Activated naive CD8-positive, alpha-beta T cell treated with anti-CD3 and anti-CD28 coated beads for 36 hours (primary cell): Measurements from ENCODE around the gene STYK1. TPM values are rescaled to one million over a fixed set of nuclear protein-coding genes. Genes with fewer than 3 reads are reported as not detected.
"Not testable (repeated sequence)": the region's sequence is repeated elsewhere in the genome, so short reads cannot be mapped to it uniquely, and the experiment has no call there.

Experiments
- DNase-seq: peaks from one replicate; pipeline ENCODE4 v3.0.0; 2021
- H3K27ac Mint-ChIP-seq: one replicate; pipeline ENCODE4 v1.8.0; 2022; ENCODE audit warnings: mild to moderate bottlenecking, moderate library complexity, mixed read lengths
- H3K27me3 Mint-ChIP-seq: one replicate; pipeline ENCODE4 v1.8.0; 2022; ENCODE audit warnings: mild to moderate bottlenecking, mixed read lengths
- H3K36me3 Mint-ChIP-seq: one replicate; pipeline ENCODE4 v1.8.0; 2021; ENCODE audit warnings: mild to moderate bottlenecking, mixed read lengths
- H3K4me1 Mint-ChIP-seq: one replicate; pipeline ENCODE4 v1.8.0; 2021; ENCODE audit warnings: mixed read lengths
- H3K4me3 Mint-ChIP-seq: one replicate; pipeline ENCODE4 v1.8.0; 2022; ENCODE audit warnings: mild to moderate bottlenecking, moderate library complexity, mixed read lengths
- H3K9me3 Mint-ChIP-seq: one replicate; pipeline ENCODE4 v1.8.0; 2022; ENCODE audit warnings: mixed read lengths
- total RNA-seq, 2 experiments: library from RNA; stranded (reverse); gene quantifications; one replicate each; pipeline ENCODE4 v1.2.3, GENCODE V29; 2021

The STYK1 gene
- total RNA-seq, 2 experiments from 2014 or later, result 0.46 to 0.56 TPM

DNA sequence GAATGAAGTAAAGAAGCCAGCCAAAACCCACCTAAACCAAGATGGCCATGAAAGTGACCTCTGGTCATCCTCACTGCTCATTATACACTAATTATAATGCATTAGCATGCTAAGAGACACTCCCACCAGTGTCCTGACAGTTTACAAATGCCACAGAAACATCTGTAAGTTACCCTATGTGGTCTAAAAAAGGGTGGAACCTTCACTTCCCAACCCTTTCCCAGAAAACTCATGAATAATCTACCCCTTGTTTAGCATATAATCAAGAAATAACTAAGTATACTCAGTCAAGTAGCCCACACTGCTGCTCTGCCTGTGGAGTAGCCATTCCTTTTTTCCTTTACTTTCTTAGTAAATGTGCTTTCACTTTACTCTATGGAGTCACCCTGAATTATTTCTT, 19.8 kb downstream of the STYK1 start:
- Mint-ChIP-seq H3K9me3 (peaks cover 4% of the 10 kb centered on the region), H3K4me1 (no peaks in the 10 kb centered on the region), H3K4me3 (no peak overlapping the region), H3K27ac (no peak overlapping the region), H3K36me3 (no peaks in the 10 kb centered on the region), H3K27me3 (no peaks in the 10 kb centered on the region)
- DNase-seq, result no peak

- H3K36me3 Mint-ChIP-seq, result no peaks in the 10 kb centered on the region
- no peak overlapping the region for H3K4me3 Mint-ChIP-seq
- H3K9me3 Mint-ChIP-seq, result peaks cover 10% of the 10 kb centered on the region
- no peaks in the 10 kb centered on the region for H3K27me3 Mint-ChIP-seq
- no peak for DNase-seq
- H3K27ac Mint-ChIP-seq, result no peak overlapping the region
- H3K4me1 Mint-ChIP-seq, result no peaks in the 10 kb centered on the region
These were observed 21.7 kb downstream of the STYK1 start for GRCh38 chr12:10652192-10652591.

DNA sequence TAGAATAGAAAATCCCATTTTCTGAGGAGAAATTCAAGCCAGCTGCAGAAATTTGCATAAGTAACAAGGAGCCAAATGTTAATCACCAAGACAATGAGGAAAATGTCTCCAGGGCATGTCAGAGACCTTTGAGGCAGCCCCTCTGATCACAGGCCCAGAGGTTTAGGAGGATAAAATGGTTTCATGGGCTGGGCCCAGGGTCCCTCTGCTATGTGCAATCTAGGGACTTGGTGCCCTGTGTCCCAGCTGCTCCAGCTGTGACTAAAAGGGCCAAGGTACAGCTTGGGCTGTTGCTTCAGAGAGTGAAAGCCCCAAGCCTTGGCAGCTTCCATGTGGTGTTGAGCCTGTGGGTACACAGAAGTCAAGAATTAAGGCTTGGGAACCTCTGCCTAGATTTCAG, 27.3 kb downstream of the STYK1 start:
- Mint-ChIP-seq H3K36me3 (peaks cover 20% of the 10 kb centered on the region), H3K9me3 (peaks cover 27% of the 10 kb centered on the region)
- not testable (repeated sequence) for DNase-seq, H3K4me3 Mint-ChIP-seq, H3K4me1 Mint-ChIP-seq, H3K27ac Mint-ChIP-seq, H3K27me3 Mint-ChIP-seq

DNA sequence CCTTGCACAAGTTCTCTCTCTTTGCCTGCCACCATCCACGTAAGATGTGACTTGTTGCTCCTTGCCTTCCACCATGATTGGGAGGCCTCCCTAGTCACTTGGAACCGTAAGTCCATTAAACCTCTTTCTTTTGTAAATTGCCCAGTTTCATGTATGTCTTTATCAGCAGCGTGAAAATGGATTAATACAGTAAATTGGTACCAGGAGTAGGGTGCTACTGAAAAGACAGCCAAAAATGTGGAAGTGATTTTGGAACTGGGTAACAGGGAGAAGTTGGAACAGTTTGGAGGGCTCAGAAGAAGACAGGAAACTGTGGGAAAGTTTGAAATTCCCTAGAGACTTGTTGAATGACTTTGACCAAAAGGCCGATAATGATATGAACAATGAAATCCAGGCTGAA, 27.9 kb downstream of the STYK1 start:
- Mint-ChIP-seq H3K4me1 (no peaks in the 10 kb centered on the region), H3K4me3 (no peak overlapping the region), H3K9me3 (peaks cover 27% of the 10 kb centered on the region), H3K27me3 (no peaks in the 10 kb centered on the region), H3K36me3 (peaks cover 20% of the 10 kb centered on the region), H3K27ac (no peak overlapping the region)
- DNase-seq, result no peak

DNA sequence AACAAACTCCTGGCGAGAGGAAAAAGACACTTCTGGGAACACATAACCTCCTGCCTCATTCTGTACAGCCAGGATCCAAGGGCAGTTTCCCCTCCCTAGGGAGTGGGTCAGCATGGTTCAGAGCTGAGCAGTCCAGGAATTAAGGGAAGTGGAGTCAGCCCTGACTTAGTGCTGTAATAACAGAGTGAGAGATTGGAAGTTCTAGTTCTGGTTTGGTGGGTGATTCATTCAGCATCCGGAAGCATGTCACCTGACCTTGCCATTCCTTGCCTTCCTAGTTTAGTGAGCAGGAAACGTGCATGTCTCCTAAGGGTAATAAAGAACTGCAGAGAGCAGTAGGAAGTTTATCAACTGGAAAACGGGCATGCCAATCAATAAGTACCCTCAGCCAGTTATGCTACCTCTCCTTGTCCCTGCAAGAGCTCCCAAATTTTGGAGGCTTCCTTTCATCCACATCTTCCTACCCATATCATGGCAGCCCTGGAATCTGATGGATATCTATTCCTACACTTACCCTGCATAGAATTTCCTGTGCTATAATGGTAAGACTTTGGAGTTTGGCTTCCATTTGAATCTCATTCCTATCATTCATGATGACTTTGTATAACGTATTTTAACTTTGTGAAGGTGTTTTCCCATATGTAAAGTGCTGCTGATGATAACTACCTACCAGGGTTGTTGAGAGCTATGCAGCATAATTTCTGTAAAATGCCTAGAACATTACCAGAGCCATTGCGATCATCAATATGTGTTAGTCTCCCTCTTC, 31.9 kb downstream of the STYK1 start:
- H3K9me3 Mint-ChIP-seq, result peaks cover 21% of the 10 kb centered on the region

GRCh38 chr12:10638728-10639127, 35.1 kb downstream of the STYK1 start:
- Mint-ChIP-seq H3K27ac (no peak overlapping the region), H3K4me1 (no peaks in the 10 kb centered on the region), H3K4me3 (no peak overlapping the region), H3K36me3 (no peaks in the 10 kb centered on the region), H3K9me3 (no peaks in the 10 kb centered on the region), H3K27me3 (no peaks in the 10 kb centered on the region)
- no peak for DNase-seq

More for the DNA sequence above, 31.9 kb downstream of the STYK1 start:
- H3K27ac Mint-ChIP-seq, result no peak overlapping the region
- DNase-seq, result no peak
- no peaks in the 10 kb centered on the region for H3K4me1 Mint-ChIP-seq
- no peak overlapping the region for H3K4me3 Mint-ChIP-seq
- no peaks in the 10 kb centered on the region for H3K27me3 Mint-ChIP-seq
- peaks cover 20% of the 10 kb centered on the region for H3K36me3 Mint-ChIP-seq

GRCh38 chr12:10636611-10637010, 37.2 kb downstream of the STYK1 start:
- no peaks in the 10 kb centered on the region for H3K36me3 Mint-ChIP-seq
- no peaks in the 10 kb centered on the region for H3K9me3 Mint-ChIP-seq
- H3K4me1 Mint-ChIP-seq, result no peaks in the 10 kb centered on the region
- H3K27me3 Mint-ChIP-seq, result no peaks in the 10 kb centered on the region
- no peak for DNase-seq
- no peak overlapping the region for H3K4me3 Mint-ChIP-seq
- no peak overlapping the region for H3K27ac Mint-ChIP-seq

- Mint-ChIP-seq H3K27me3 (no peaks in the 10 kb centered on the region), H3K9me3 (no peaks in the 10 kb centered on the region), H3K36me3 (no peaks in the 10 kb centered on the region), H3K4me3 (no peak overlapping the region), H3K27ac (no peak overlapping the region), H3K4me1 (no peaks in the 10 kb centered on the region)
- no peak for DNase-seq
These were observed 37.7 kb downstream of the STYK1 start for GRCh38 chr12:10636124-10636523.

DNA sequence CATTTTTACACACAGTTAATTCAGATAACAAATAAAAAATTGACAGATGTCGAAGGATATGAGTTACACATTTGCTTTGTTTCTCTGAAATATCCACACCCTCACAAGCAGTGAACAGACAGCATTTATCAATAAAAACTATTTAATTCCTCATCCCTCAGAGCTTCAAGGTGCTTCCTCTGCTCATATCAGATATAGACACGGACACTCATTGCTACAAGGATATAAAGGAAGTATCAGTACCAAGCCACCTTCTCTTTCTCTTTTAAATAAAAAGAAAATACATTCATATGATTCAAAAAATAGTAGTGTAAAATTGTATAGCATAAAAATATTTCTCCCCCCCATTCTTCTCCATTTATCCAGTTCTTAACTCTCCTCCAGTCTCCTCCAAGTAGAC, 38.5 kb downstream of the STYK1 start:
- no peak for DNase-seq
- H3K4me3 Mint-ChIP-seq, result no peak overlapping the region
- H3K27ac Mint-ChIP-seq, result no peak overlapping the region
- no peaks in the 10 kb centered on the region for H3K9me3 Mint-ChIP-seq
- H3K36me3 Mint-ChIP-seq, result no peaks in the 10 kb centered on the region
- no peaks in the 10 kb centered on the region for H3K4me1 Mint-ChIP-seq
- no peaks in the 10 kb centered on the region for H3K27me3 Mint-ChIP-seq

DNA sequence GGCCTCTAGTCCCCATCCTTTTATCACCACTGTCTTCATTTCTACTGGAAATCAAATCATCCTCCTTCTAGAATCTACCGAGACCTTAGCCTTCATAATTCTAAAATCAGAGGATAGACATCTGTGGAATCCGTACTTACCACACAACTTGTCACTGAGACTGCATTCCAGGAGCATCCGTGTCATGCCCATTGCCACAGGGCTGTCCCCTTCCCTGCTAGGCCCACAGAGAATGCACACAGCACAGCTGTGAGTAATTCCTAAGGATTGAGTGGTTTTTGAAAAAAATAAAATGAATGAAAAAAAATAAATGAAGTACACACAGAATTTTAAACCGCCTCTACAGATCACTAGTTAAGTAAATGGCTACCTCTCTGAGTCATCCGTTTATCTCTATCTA, 39.4 kb downstream of the STYK1 start:
- Mint-ChIP-seq H3K27ac (no peak overlapping the region), H3K27me3 (no peaks in the 10 kb centered on the region), H3K4me1 (no peaks in the 10 kb centered on the region), H3K9me3 (no peaks in the 10 kb centered on the region), H3K4me3 (no peak overlapping the region), H3K36me3 (no peaks in the 10 kb centered on the region)
- no peak for DNase-seq

GRCh38 chr12:10633541-10633940, 40.3 kb downstream of the STYK1 start:
- Mint-ChIP-seq H3K4me3 (no peak overlapping the region), H3K27ac (no peak overlapping the region), H3K4me1 (no peaks in the 10 kb centered on the region), H3K9me3 (no peaks in the 10 kb centered on the region), H3K27me3 (no peaks in the 10 kb centered on the region), H3K36me3 (no peaks in the 10 kb centered on the region)
- DNase-seq, result no peak

DNA sequence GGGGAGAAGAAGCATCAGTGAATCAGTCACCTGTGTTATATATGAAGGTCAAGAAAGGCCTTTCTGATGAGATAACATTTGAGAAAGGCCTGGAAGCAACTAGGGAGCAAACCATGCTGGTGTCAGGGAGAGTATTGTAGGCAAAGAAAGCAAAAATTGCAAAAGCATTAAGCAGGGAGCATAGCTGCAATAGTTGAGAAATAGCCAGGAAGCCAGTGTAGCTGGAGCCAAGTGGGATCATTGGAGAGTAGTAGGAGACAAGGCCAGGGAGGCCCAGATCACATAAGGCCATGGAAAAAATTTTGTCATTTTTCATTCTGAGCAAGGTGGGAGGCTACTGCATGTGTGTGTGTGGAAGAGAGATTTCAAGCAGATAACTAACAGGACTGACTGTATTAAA, 41.6 kb downstream of the STYK1 start:
- H3K4me1 Mint-ChIP-seq, result no peaks in the 10 kb centered on the region
- DNase-seq, result no peak
- H3K27me3 Mint-ChIP-seq, result no peaks in the 10 kb centered on the region
- H3K27ac Mint-ChIP-seq, result no peak overlapping the region
- H3K9me3 Mint-ChIP-seq, result no peaks in the 10 kb centered on the region
- H3K36me3 Mint-ChIP-seq, result no peaks in the 10 kb centered on the region
- H3K4me3 Mint-ChIP-seq, result no peak overlapping the region

GRCh38 chr12:10624605-10625004, 49.2 kb downstream of the STYK1 start:
- DNase-seq, result no peak
- Mint-ChIP-seq H3K36me3 (no peaks in the 10 kb centered on the region), H3K27me3 (peaks cover 3% of the 10 kb centered on the region), H3K27ac (no peak overlapping the region), H3K9me3 (no peaks in the 10 kb centered on the region), H3K4me1 (no peaks in the 10 kb centered on the region), H3K4me3 (no peak overlapping the region)

GRCh38 chr12:10623131-10623530, 50.7 kb downstream of the STYK1 start:
- DNase-seq, result no peak
- Mint-ChIP-seq H3K27me3 (peaks cover 3% of the 10 kb centered on the region), H3K27ac (no peak overlapping the region), H3K36me3 (no peaks in the 10 kb centered on the region), H3K4me3 (no peak overlapping the region), H3K4me1 (no peaks in the 10 kb centered on the region), H3K9me3 (no peaks in the 10 kb centered on the region)

- H3K4me3 Mint-ChIP-seq, result no peak overlapping the region
- no peak for DNase-seq
- H3K27ac Mint-ChIP-seq, result no peak overlapping the region
- H3K27me3 Mint-ChIP-seq, result no peaks in the 10 kb centered on the region
- H3K4me1 Mint-ChIP-seq, result no peaks in the 10 kb centered on the region
- no peaks in the 10 kb centered on the region for H3K36me3 Mint-ChIP-seq
- H3K9me3 Mint-ChIP-seq, result no peaks in the 10 kb centered on the region
These were observed 52.6 kb downstream of the STYK1 start for GRCh38 chr12:10621278-10621677.

- no peaks in the 10 kb centered on the region for H3K36me3 Mint-ChIP-seq
- peaks cover 1% of the 10 kb centered on the region for H3K4me1 Mint-ChIP-seq
- no peak overlapping the region for H3K27ac Mint-ChIP-seq
- H3K9me3 Mint-ChIP-seq, result no peaks in the 10 kb centered on the region
- H3K27me3 Mint-ChIP-seq, result no peaks in the 10 kb centered on the region
- no peak for DNase-seq
- H3K4me3 Mint-ChIP-seq, result no peak overlapping the region
These were observed 53.6 kb downstream of the STYK1 start for GRCh38 chr12:10620078-10620779.
